Lower leg skin (tissue), 4 donors: ENCODE data around the gene WIPF1. TPM values are rescaled to one million over a fixed set of nuclear protein-coding genes. Genes with fewer than 3 reads are reported as not detected.

Source experiments
- DNase-seq, 2 donors: peaks; one replicate each; pipeline ENCODE4 v3.0.0-alpha.2; 2019; ENCODE audit warnings: low spot score in 2 of 2
- H3K4me3 ChIP-seq: fragments of 200-600 bp; sonication (generic); 2 replicates; pipeline ENCODE4 v1.5.1; 2017; ENCODE audit warnings: mild to moderate bottlenecking, low read depth; ENCODE audit not compliant: poor library complexity, severe bottlenecking
- CTCF ChIP-seq, 3 donors: fragments of 450-650 bp; IDR thresholded peaks; one replicate each; pipeline ENCODE4 v1.5.1; 2016; ENCODE audit warnings: antibody characterized with exemption in 3 of 3, mild to moderate bottlenecking in 3 of 3, moderate library complexity in 2 of 3
- POLR2A ChIP-seq, 2 donors: fragments of 450-650 bp; IDR thresholded peaks; one replicate each; pipeline ENCODE4 v1.6.1; 2016 to 2017; ENCODE audit warnings: antibody characterized with exemption in 2 of 2, mild to moderate bottlenecking in 1 of 2, moderate library complexity in 1 of 2
- WGBS, 2 donors: methylation state at CpG; one replicate each; pipeline ENCODE4 v1.1.5; 2018; 5-methylcytosine and 5-hydroxymethylcytosine counted together
- intact Hi-C: fragments of 100-400 bp; cut with DNase I; formaldehyde crosslinking; loops from one replicate; pipeline ENCODE4 v1.15.0; 2023; ENCODE audit warnings: low total_unique reads
- total RNA-seq, 4 donors: library from RNA; depleted of rRNA; stranded (reverse); fragments of >200 nt; gene quantifications; one replicate each; pipeline ENCODE4 v1.1.0, GENCODE V29; 2016

WIPF1 gene
- total RNA-seq, 4 donors from 2014 or later: 5.0 to 12.4 (median 9.1) TPM

GRCh38 chr2:174587579-174587978 is 10.0 kb downstream of the WIPF1 start:
- WGBS, 2 donors: 78 to 86% methylated on average over 4 of the region's 4 CpGs
- no peak for TF ChIP-seq POLR2A (IDR thresholded peaks at IDR 0.05)
- TF ChIP-seq CTCF (IDR thresholded peaks at IDR 0.05): no peak
- H3K4me3 ChIP-seq: no peak overlapping the region
- DNase-seq: no peak
- intact Hi-C loops: no loop called here

GRCh38 chr2:174586418-174587295 is 10.9 kb downstream of the WIPF1 start:
- no peak for DNase-seq
- 81 to 90% methylated on average over 12 of the region's 12 CpGs for WGBS, 2 donors
- H3K4me3 ChIP-seq: no peak overlapping the region
- TF ChIP-seq POLR2A (IDR thresholded peaks at IDR 0.05) (no peak), CTCF (IDR thresholded peaks at IDR 0.05) (no peak)
- intact Hi-C loops: no loop called here

GRCh38 chr2:174585657-174586252 is 11.8 kb downstream of the WIPF1 start:
- 77 to 85% methylated on average over 9 of the region's 9 CpGs for WGBS, 2 donors
- intact Hi-C loops: no loop called here
- no peak for TF ChIP-seq CTCF (IDR thresholded peaks at IDR 0.05)
- TF ChIP-seq POLR2A (IDR thresholded peaks at IDR 0.05): no peak
- H3K4me3 ChIP-seq: no peak overlapping the region
- no peak for DNase-seq

- no peak for DNase-seq
- no peak for TF ChIP-seq POLR2A (IDR thresholded peaks at IDR 0.05)
- TF ChIP-seq CTCF (IDR thresholded peaks at IDR 0.05): no peak
- H3K4me3 ChIP-seq: no peak overlapping the region
- 37 to 55% methylated on average over 10 of the region's 10 CpGs for WGBS, 2 donors
- intact Hi-C loops: no loop called here
Observed at GRCh38 chr2:174585146-174585545, 12.5 kb downstream of the WIPF1 start.

GRCh38 chr2:174581491-174581890 is 16.1 kb downstream of the WIPF1 start:
- WGBS, 2 donors: 73 to 79% methylated on average over 6 of the region's 6 CpGs
- intact Hi-C loops: no loop called here
- no peak for TF ChIP-seq CTCF (IDR thresholded peaks at IDR 0.05)
- TF ChIP-seq POLR2A (IDR thresholded peaks at IDR 0.05): no peak
- no peak overlapping the region for H3K4me3 ChIP-seq
- no peak for DNase-seq
